NCI-H774 (cell line): ENCODE data around the gene IL32.

ENCODE experiments used
- DNase-seq: peaks from one replicate; lab custom pipeline; 2025; lab: John Stamatoyannopoulos, UW

Gene IL32

DNA sequence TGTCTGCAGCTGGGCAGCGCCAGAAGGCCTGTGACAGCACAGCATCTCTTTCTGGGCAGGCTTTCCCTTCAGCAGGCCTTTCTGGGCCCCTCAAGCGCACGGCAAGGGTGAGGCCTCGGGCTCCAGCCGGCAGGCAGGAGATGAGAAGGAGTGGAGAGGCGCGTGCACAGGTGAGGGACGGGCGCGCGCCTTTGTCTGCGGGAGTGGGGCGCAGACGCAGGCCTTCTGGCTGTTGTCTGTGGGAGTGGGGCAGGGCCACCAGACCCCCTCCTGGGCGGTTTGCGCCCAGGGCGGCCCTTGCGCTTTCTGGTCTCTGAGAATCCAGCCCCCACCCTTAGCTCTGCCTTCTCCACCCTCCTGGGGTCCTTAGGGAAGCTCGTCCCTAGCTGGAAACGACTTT, 53.4 kb downstream of the IL32 start:
- no peak for DNase-seq
